Endodermal cell (in vitro differentiated cells): Measurements from ENCODE around the gene UBE2D2. TPM values are rescaled to one million over a fixed set of nuclear protein-coding genes. Genes with fewer than 3 reads are reported as not detected.
A peak's percentile ranks its signal among the peaks of the same experiment; 100 is the strongest.

Experiments
- DNase-seq: peaks from one replicate; pipeline ENCODE4 v3.0.0-alpha.2; 2017
- H3K27ac ChIP-seq: 2 replicates; pipeline ENCODE4 v1.5.1; 2013; ENCODE audit warnings: mild to moderate bottlenecking, low read depth, low read length, moderate library complexity
- H3K27me3 ChIP-seq: 2 replicates; pipeline ENCODE4 v1.6.1; 2013; ENCODE audit warnings: mild to moderate bottlenecking, low read length, moderate library complexity; ENCODE audit not compliant: insufficient read depth, control insufficient read depth, poor library complexity, severe bottlenecking
- H3K36me3 ChIP-seq: 2 replicates; pipeline ENCODE4 v1.7.0; 2013; ENCODE audit warnings: mild to moderate bottlenecking, low read length, moderate library complexity; ENCODE audit not compliant: control insufficient read depth, insufficient read depth
- H3K4me1 ChIP-seq: one replicate; pipeline ENCODE4 v1.7.0; 2013; ENCODE audit warnings: low read length; ENCODE audit not compliant: control insufficient read depth, insufficient read depth
- H3K4me3 ChIP-seq: 2 replicates; pipeline ENCODE4 v1.5.1; 2013; ENCODE audit warnings: mild to moderate bottlenecking, low read length, moderate library complexity
- H3K9ac ChIP-seq: 2 replicates; pipeline ENCODE4 v1.6.1; 2013; ENCODE audit warnings: mild to moderate bottlenecking, low read length, moderate library complexity; ENCODE audit not compliant: poor library complexity, severe bottlenecking; ENCODE audit errors: extremely low read depth
- H3K9me3 ChIP-seq: 2 replicates; pipeline ENCODE4 v1.6.1; 2013; ENCODE audit warnings: mild to moderate bottlenecking, low read length, moderate library complexity; ENCODE audit not compliant: control insufficient read depth
- H3K27ac Mint-ChIP-seq: 2 replicates; pipeline ENCODE4 v1.8.0; 2020; ENCODE audit warnings: mixed read lengths
- H3K27me3 Mint-ChIP-seq: 2 replicates; pipeline ENCODE4 v1.8.0; 2021; ENCODE audit warnings: mild to moderate bottlenecking, mixed read lengths; ENCODE audit not compliant: insufficient read depth
- H3K36me3 Mint-ChIP-seq: 2 replicates; pipeline ENCODE4 v1.8.0; 2020; ENCODE audit warnings: low read depth, mixed read lengths
- H3K4me1 Mint-ChIP-seq: 2 replicates; pipeline ENCODE4 v1.8.0; 2020; ENCODE audit warnings: mixed read lengths
- H3K4me3 Mint-ChIP-seq: 2 replicates; pipeline ENCODE4 v1.8.0; 2020; ENCODE audit warnings: mild to moderate bottlenecking, moderate library complexity, mixed read lengths
- H3K9me3 Mint-ChIP-seq: 2 replicates; pipeline ENCODE4 v1.8.0; 2020; ENCODE audit warnings: mild to moderate bottlenecking, mixed read lengths
- CTCF ChIP-seq: fragments of 200-600 bp; sonication (generic); conservative IDR thresholded peaks from 2 replicates; pipeline ENCODE4 v1.5.0; 2021; ENCODE audit warnings: antibody characterized with exemption, mild to moderate bottlenecking
- WGBS, 2 experiments: methylation state at CpG; one replicate each; pipeline versions ENCODE4 v1.1.5 to v1.1.7; 2013; ENCODE audit warnings: missing lambda C conversion rate in 2 of 2, mixed read lengths in 1 of 2; ENCODE audit not compliant: insufficient coverage in 1 of 2, insufficient read length in 1 of 2; 5-methylcytosine and 5-hydroxymethylcytosine counted together
- total RNA-seq, 2 donors: library from RNA; stranded (reverse); fragmentation: NEBNext Ultra II Directional in 1 of 2; extraction: Animal tissue kit (Norgen Biotek cat#: 25700) in 1 of 2; gene quantifications; 2 replicates in 1 of 2; 3 replicates in 1 of 2; pipeline ENCODE4 v1.2.1, GENCODE V29; 2021

UBE2D2 gene
- total RNA-seq, 2 donors from 2014 or later: 172 to 202 TPM

DNA sequence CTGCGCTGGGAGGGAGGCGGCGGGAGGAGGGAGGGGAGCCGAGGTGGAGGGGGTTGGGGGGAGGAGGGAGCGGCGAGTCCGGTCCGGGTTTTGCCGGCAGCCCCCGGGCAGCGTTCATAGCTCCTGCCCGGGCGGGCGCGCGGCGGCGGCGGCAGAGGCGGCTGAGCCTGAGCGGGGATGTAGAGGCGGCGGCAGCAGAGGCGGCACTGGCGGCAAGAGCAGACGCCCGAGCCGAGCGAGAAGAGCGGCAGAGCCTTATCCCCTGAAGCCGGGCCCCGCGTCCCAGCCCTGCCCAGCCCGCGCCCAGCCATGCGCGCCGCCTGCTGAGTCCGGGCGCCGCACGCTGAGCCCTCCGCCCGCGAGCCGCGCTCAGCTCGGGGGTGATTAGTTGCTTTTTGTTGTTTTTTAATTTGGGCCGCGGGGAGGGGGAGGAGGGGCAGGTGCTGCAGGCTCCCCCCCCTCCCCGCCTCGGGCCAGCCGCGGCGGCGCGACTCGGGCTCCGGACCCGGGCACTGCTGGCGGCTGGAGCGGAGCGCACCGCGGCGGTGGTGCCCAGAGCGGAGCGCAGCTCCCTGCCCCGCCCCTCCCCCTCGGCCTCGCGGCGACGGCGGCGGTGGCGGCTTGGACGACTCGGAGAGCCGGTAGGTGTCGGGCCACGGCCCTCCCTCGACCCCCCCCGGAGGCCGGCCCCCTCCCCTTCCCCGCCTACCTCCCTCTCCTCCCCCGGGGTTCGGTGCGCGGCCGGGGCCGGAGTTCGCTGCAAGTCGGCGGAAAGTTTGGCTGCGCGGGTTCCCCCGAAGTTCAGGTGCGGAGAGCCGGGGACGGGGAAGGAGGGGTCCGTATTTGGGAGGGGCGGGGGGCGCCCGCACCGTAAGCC is 87.3 kb downstream of the UBE2D2 start, which contains the start of gene CXXC5:
TSS of gene CXXC5 (plus strand) at position 145 of the 877 bp plus-strand sequence. CDS start 32,175 bp downstream, outside the sequence.
- Histone ChIP-seq H3K27ac (peak within 1 kb of the TSS; percentile 84), H3K9ac (peak within 1 kb of the TSS; percentile 62), H3K4me1 (peaks cover 17% of the 10 kb centered on the region), H3K27me3 (peaks cover 15% of the 10 kb centered on the region), H3K36me3 (no peaks in the 10 kb centered on the region), H3K9me3 (no peaks in the 10 kb centered on the region), H3K4me3 (peak within 1 kb of the TSS; percentile 90)
- no peaks in the 10 kb centered on the region for H3K9me3 Mint-ChIP-seq
- TF ChIP-seq CTCF: peak; percentile 14
- peak within 1 kb of the TSS; percentile 66 for H3K27ac Mint-ChIP-seq
- H3K36me3 Mint-ChIP-seq: no peaks in the 10 kb centered on the region
- peaks cover 38% of the 10 kb centered on the region for H3K4me1 Mint-ChIP-seq
- peaks cover 28% of the 10 kb centered on the region for H3K27me3 Mint-ChIP-seq
- peak within 1 kb of the TSS; percentile 98 for H3K4me3 Mint-ChIP-seq
- DNase-seq: peak; percentile 94
- 0 to 7% methylated on average over 3 to 101 of the region's 106 CpGs for WGBS, 2 experiments

DNA sequence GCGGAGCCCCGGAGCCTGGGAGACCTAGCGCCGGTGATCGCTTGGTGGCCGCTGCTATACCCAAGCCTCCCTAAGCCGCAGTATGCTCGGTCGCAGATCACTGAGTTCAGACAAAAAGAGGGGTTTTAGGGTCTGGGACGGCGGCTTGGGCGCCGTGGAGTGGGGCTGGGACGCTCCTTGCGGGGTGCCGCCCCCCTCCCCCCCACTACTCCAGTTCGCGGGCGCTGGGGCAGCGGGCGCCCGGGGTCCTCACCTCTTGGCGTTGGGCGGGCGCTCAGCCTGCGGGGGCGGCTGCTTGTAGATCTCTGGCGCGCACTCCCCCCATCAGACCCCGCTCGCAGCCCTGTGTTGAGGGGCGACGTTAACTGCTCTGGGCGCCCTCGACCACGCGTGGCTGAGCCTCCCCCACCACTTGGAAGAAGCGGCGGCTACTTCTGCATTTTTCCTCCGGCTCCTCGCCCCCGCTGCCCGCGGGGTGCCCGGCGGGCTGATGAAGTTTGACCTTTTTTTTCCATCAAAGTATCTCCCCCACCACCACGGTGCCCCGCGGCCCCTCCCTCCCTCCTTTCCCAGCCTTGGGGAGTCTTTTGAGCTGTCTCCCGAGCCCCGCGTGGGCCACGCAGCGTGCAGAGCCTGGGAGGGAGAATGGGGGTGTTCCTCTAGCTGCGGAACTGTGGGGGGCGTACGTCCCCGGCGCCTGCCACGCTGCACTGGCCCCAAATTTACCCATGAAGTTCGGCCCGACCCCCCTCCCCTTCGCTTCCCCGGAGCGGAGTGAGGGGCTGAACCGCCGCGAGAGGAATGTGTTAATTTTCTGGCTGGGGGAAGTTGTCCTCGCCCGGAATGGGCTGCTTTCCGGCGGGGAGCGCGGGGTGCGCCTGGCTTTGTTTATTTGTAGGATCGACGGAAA is 88.2 kb downstream of the UBE2D2 start:
- Histone ChIP-seq H3K4me1 (peaks cover 23% of the 10 kb centered on the region), H3K27me3 (peaks cover 15% of the 10 kb centered on the region), H3K9me3 (no peaks in the 10 kb centered on the region), H3K9ac (peak overlapping the region; percentile 62), H3K27ac (peak overlapping the region; percentile 84), H3K4me3 (peak overlapping the region; percentile 90), H3K36me3 (no peaks in the 10 kb centered on the region)
- Mint-ChIP-seq H3K4me1 (peaks cover 40% of the 10 kb centered on the region), H3K27ac (peak overlapping the region; percentile 96), H3K36me3 (no peaks in the 10 kb centered on the region), H3K4me3 (peak overlapping the region; percentile 98), H3K9me3 (no peaks in the 10 kb centered on the region), H3K27me3 (peaks cover 26% of the 10 kb centered on the region)
- 0% methylated on average over 33 to 72 of the region's 77 CpGs for WGBS, 2 experiments
- DNase-seq: peak; percentile 91
- TF ChIP-seq CTCF: no peak

DNA sequence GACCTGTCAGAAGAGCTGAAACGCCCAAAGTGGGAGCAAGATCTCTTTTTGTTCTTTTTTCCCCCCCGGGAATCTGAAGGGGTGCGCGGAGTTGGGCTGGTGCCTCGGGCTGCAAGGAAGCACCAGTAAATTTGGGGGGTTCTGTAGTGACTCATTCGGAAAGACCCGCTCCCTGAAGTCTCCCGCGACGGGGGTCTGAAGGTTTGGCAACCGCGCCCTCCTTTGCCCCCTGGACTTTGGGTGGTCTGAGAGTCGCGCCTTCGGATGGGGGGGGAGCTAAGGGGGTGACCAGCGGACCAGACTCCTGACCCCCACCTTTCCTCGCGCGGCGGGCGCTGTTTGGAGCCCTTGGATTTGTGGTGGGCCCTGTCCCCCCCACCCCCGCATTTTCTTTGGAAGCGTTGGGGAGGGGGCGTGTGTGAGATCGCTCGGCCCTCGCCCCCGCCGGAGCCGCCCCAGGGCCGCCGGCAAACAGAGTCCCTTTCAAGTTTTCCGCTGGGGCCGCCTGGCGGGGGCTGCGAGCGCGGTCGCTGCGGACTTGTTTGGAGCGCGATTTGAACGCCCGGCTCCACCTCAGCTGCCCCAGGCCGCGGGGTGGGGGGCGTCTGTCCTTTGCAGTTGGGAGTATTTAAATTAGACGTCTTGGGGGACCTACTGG is 89.0 kb downstream of the UBE2D2 start:
- H3K4me3 Mint-ChIP-seq: peak overlapping the region; percentile 98
- H3K4me1 Mint-ChIP-seq: peaks cover 48% of the 10 kb centered on the region
- H3K36me3 ChIP-seq: no peaks in the 10 kb centered on the region
- H3K9me3 Mint-ChIP-seq: no peaks in the 10 kb centered on the region
- peaks cover 18% of the 10 kb centered on the region for H3K27me3 Mint-ChIP-seq
- H3K27ac Mint-ChIP-seq: peak overlapping the region; percentile 96
- peaks cover 15% of the 10 kb centered on the region for H3K27me3 ChIP-seq
- H3K4me3 ChIP-seq: peak overlapping the region; percentile 90
- H3K36me3 Mint-ChIP-seq: no peaks in the 10 kb centered on the region
- H3K27ac ChIP-seq: peak overlapping the region; percentile 84
- H3K9me3 ChIP-seq: no peaks in the 10 kb centered on the region
- peak; percentile 87 for DNase-seq
- peaks cover 28% of the 10 kb centered on the region for H3K4me1 ChIP-seq
- TF ChIP-seq CTCF: peak; percentile 69
- H3K9ac ChIP-seq: peak overlapping the region; percentile 62
- 0% methylated on average over 5 to 46 of the region's 48 CpGs for WGBS, 2 experiments
